ENCODE data around the gene DNAH17. TPM values are rescaled to one million over a fixed set of nuclear protein-coding genes. Genes with fewer than 3 reads are reported as not detected.

DNAH17 gene
- total RNA-seq, 1 experiment from 2014 or later: 0.23 TPM

GRCh38 chr17:78479369-78479768, 97.8 kb downstream of the DNAH17 start:
- H3K4me1 Mint-ChIP-seq (ENCODE audit: low read depth, unreplicated experiment): peaks cover 5% of the 10 kb centered on the region
- CTCF ChIA-PET: no interaction called here

GRCh38 chr17:78478757-78479297, 98.4 kb downstream of the DNAH17 start:
- H3K9me3 Mint-ChIP-seq (ENCODE audit: unreplicated experiment): no peaks in the 10 kb centered on the region
- H3K27me3 Mint-ChIP-seq (ENCODE audit: insufficient read depth, unreplicated experiment): peaks cover 4% of the 10 kb centered on the region
- no peaks in the 10 kb centered on the region for H3K4me1 Mint-ChIP-seq (ENCODE audit: low read depth, unreplicated experiment)
- H3K27me3 ChIP-seq (replicated peaks; ENCODE audit: control insufficient read depth, insufficient read depth, low read length): no peaks in the 10 kb centered on the region; the same call in 1 of the 2 replicates
- TF ChIP-seq, protein P1, sequence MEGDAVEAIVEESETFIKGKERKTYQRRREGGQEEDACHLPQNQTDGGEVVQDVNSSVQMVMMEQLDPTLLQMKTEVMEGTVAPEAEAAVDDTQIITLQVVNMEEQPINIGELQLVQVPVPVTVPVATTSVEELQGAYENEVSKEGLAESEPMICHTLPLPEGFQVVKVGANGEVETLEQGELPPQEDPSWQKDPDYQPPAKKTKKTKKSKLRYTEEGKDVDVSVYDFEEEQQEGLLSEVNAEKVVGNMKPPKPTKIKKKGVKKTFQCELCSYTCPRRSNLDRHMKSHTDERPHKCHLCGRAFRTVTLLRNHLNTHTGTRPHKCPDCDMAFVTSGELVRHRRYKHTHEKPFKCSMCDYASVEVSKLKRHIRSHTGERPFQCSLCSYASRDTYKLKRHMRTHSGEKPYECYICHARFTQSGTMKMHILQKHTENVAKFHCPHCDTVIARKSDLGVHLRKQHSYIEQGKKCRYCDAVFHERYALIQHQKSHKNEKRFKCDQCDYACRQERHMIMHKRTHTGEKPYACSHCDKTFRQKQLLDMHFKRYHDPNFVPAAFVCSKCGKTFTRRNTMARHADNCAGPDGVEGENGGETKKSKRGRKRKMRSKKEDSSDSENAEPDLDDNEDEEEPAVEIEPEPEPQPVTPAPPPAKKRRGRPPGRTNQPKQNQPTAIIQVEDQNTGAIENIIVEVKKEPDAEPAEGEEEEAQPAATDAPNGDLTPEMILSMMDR (IDR thresholded peaks at IDR 0.05; ENCODE audit: insufficient read depth in 1 of 2, low read depth in 1 of 2, low read length in 1 of 2, severe bottlenecking in 1 of 2, unreplicated experiment in 1 of 2): no peak
- DNase-seq: no peak
- no peak overlapping the region for H3K4me3 Mint-ChIP-seq (ENCODE audit: unreplicated experiment)
- peaks cover 4% of the 10 kb centered on the region; the same call in 1 of the 2 replicates for H3K4me1 ChIP-seq
- intact Hi-C loops (cut with micrococcal nuclease; ENCODE audit: unreplicated experiment): no loop called here
- no peaks in the 10 kb centered on the region for H3K36me3 ChIP-seq (ENCODE audit: control insufficient read depth, insufficient read depth, low read length)
- no TSS peak for BruUV-seq (replicated peaks)
- H3K4me3 ChIP-seq (ENCODE audit: low read depth, low read length): no peak overlapping the region
- CTCF ChIA-PET: no interaction called here
- POLR2A ChIA-PET: no interaction called here
- H3K36me3 Mint-ChIP-seq (ENCODE audit: insufficient read depth, unreplicated experiment): no peaks in the 10 kb centered on the region
- no peaks in the 10 kb centered on the region; the same call in 1 of the 2 replicates for H3K9me3 ChIP-seq
- no peak overlapping the region for H3K27ac Mint-ChIP-seq (ENCODE audit: unreplicated experiment)

More at GRCh38 chr17:78479369-78479768, 97.8 kb downstream of the DNAH17 start:
- no peaks in the 10 kb centered on the region for H3K36me3 Mint-ChIP-seq (ENCODE audit: insufficient read depth, unreplicated experiment)
- Histone ChIP-seq H3K27me3 (replicated peaks; ENCODE audit: control insufficient read depth, insufficient read depth, low read length) (no peaks in the 10 kb centered on the region; the same call in 1 of the 2 replicates), H3K9me3 (no peaks in the 10 kb centered on the region; the same call in 1 of the 2 replicates), H3K4me1 (peaks cover 4% of the 10 kb centered on the region; the same call in 1 of the 2 replicates), H3K36me3 (ENCODE audit: control insufficient read depth, insufficient read depth, low read length) (no peaks in the 10 kb centered on the region), H3K4me3 (ENCODE audit: low read depth, low read length) (no peak overlapping the region)
- POLR2A ChIA-PET: no interaction called here
- no peak overlapping the region for H3K4me3 Mint-ChIP-seq (ENCODE audit: unreplicated experiment)
- TF ChIP-seq, protein P1 (IDR thresholded peaks at IDR 0.05; ENCODE audit: insufficient read depth in 1 of 2, low read depth in 1 of 2, low read length in 1 of 2, severe bottlenecking in 1 of 2, unreplicated experiment in 1 of 2): no peak
- intact Hi-C loops (cut with micrococcal nuclease; ENCODE audit: unreplicated experiment): no loop called here
- H3K27me3 Mint-ChIP-seq (ENCODE audit: insufficient read depth, unreplicated experiment): peaks cover 4% of the 10 kb centered on the region
- DNase-seq: no peak
- BruUV-seq (replicated peaks): no TSS peak
- no peaks in the 10 kb centered on the region for H3K9me3 Mint-ChIP-seq (ENCODE audit: unreplicated experiment)
- no peak overlapping the region for H3K27ac Mint-ChIP-seq (ENCODE audit: unreplicated experiment)

- Mint-ChIP-seq H3K27me3 (ENCODE audit: insufficient read depth, unreplicated experiment) (peaks cover 4% of the 10 kb centered on the region), H3K9me3 (ENCODE audit: unreplicated experiment) (no peaks in the 10 kb centered on the region), H3K27ac (ENCODE audit: unreplicated experiment) (no peak overlapping the region), H3K36me3 (ENCODE audit: insufficient read depth, unreplicated experiment) (no peaks in the 10 kb centered on the region), H3K4me1 (ENCODE audit: low read depth, unreplicated experiment) (no peaks in the 10 kb centered on the region), H3K4me3 (ENCODE audit: unreplicated experiment) (no peak overlapping the region)
- H3K4me1 ChIP-seq: peaks cover 4% of the 10 kb centered on the region; the same call in 1 of the 2 replicates
- intact Hi-C loops (cut with micrococcal nuclease; ENCODE audit: unreplicated experiment): no loop called here
- ChIA-PET CTCF (no interaction called here), POLR2A (no interaction called here)
- H3K9me3 ChIP-seq: no peaks in the 10 kb centered on the region; the same call in 1 of the 2 replicates
- BruUV-seq (replicated peaks): no TSS peak
- TF ChIP-seq, protein P1 (IDR thresholded peaks at IDR 0.05; ENCODE audit: insufficient read depth in 1 of 2, low read depth in 1 of 2, low read length in 1 of 2, severe bottlenecking in 1 of 2, unreplicated experiment in 1 of 2): no peak
- no peak for DNase-seq
- H3K27me3 ChIP-seq (replicated peaks; ENCODE audit: control insufficient read depth, insufficient read depth, low read length): no peaks in the 10 kb centered on the region; the same call in 1 of the 2 replicates
- H3K4me3 ChIP-seq (ENCODE audit: low read depth, low read length): no peak overlapping the region
- no peaks in the 10 kb centered on the region for H3K36me3 ChIP-seq (ENCODE audit: control insufficient read depth, insufficient read depth, low read length)
Measured at GRCh38 chr17:78477913-78478756, 99.1 kb downstream of the DNAH17 start.
